SHP77 (cell line): ENCODE results near the gene AHCTF1.

Experiments
- DNase-seq, 2 experiments: peaks; one replicate each; lab custom pipeline; 2025; lab: John Stamatoyannopoulos, UW

AHCTF1 gene

GRCh38 chr1:246931549-246932365 lies at the start of gene AHCTF1:
TSS of gene AHCTF1 (minus strand) at chr1:246931948. CDS start at chr1:246918370, 13,578 bp downstream.
- DNase-seq: peak; percentile 96

- DNase-seq: no peak
These were observed 47.0 kb upstream of the AHCTF1 start for GRCh38 chr1:246978785-246979184.

GRCh38 chr1:246978281-246978680 lies 46.5 kb upstream of the AHCTF1 start:
- DNase-seq: no peak

- no peak for DNase-seq
These were observed 40.2 kb upstream of the AHCTF1 start for GRCh38 chr1:246971969-246972368.

GRCh38 chr1:246971090-246971721 lies 39.5 kb upstream of the AHCTF1 start:
- DNase-seq: peak; percentile 35 to 44

- DNase-seq: no peak
These were observed 37.9 kb upstream of the AHCTF1 start for GRCh38 chr1:246969621-246970020.

GRCh38 chr1:246966502-246966901 lies 34.8 kb upstream of the AHCTF1 start:
- no peak for DNase-seq

GRCh38 chr1:246959944-246960693 lies 28.4 kb upstream of the AHCTF1 start:
- DNase-seq: no peak

- DNase-seq: no peak
These were observed 22.4 kb upstream of the AHCTF1 start for GRCh38 chr1:246954126-246954525.

GRCh38 chr1:246951413-246951812 lies 19.7 kb upstream of the AHCTF1 start:
- no peak for DNase-seq

- DNase-seq: no peak
These were observed 18.2 kb upstream of the AHCTF1 start for GRCh38 chr1:246949956-246950355.

GRCh38 chr1:246947255-246947654 lies 15.5 kb upstream of the AHCTF1 start:
- no peak for DNase-seq

GRCh38 chr1:246946366-246946765 lies 14.6 kb upstream of the AHCTF1 start:
- no peak for DNase-seq

GRCh38 chr1:246934765-246935164 lies 3.0 kb upstream of the AHCTF1 start:
- DNase-seq: no peak

GRCh38 chr1:246933893-246934292 lies 2.1 kb upstream of the AHCTF1 start:
- no peak for DNase-seq

- no peak for DNase-seq
These were observed 585 bp upstream of the AHCTF1 start for GRCh38 chr1:246932366-246932700.

GRCh38 chr1:246930830-246931548 lies 759 bp downstream of the AHCTF1 start:
- peak; percentile 5 to 30 for DNase-seq

- no peak for DNase-seq
These were observed 5.6 kb downstream of the AHCTF1 start for GRCh38 chr1:246925997-246926626.

- no peak for DNase-seq
These were observed 7.8 kb downstream of the AHCTF1 start for GRCh38 chr1:246923900-246924299.

GRCh38 chr1:246923482-246923881 lies 8.3 kb downstream of the AHCTF1 start:
- no peak for DNase-seq

- no peak for DNase-seq
These were observed 10.3 kb downstream of the AHCTF1 start for GRCh38 chr1:246921481-246921880.

GRCh38 chr1:246919902-246920301 lies 11.8 kb downstream of the AHCTF1 start:
- no peak for DNase-seq
